HL-60/S4 treated with phorbol 12-myristate 13-acetate at 8.2 ng/mL for 4 days and 3 days (cell line): ENCODE measurements around the gene ANXA2.
"Not testable (repeated sequence)": the region's sequence is repeated elsewhere in the genome, so short reads cannot be mapped to it uniquely, and the experiment has no call there.

Source experiments
- in situ Hi-C: fragments of 300-500 bp; cut with MboI; formaldehyde crosslinking; loops from 2 replicates; pipeline ENCODE4 v1.15.0; 2022; ENCODE audit warnings: low sequenced_read_pairs

ANXA2 gene

GRCh38 chr15:60346653-60347052, 51.1 kb downstream of the ANXA2 start:
- in situ Hi-C loops, result no loop called here

DNA sequence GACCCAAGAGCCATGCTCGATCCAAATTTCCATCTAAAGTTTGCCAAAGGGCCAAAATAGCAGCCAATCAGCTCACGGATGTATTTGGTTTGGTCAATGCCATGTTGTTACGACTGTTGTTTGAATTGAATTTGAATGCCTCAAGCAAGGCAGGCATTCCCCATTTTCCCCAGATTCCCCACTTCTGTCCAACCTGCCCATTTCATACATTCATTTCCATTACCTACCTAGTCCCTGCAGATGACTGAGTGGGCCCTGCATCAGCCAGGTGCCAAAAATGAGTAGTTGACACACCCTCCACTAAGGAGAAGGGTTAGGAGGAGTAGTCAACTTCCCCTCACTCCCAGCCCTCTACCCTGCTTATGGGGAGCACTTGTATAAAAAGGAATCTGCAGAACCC, 51.7 kb downstream of the ANXA2 start:
- in situ Hi-C loops, result no loop called here

GRCh38 chr15:60345598-60345997, 52.2 kb downstream of the ANXA2 start:
- in situ Hi-C loops, result no loop called here

DNA sequence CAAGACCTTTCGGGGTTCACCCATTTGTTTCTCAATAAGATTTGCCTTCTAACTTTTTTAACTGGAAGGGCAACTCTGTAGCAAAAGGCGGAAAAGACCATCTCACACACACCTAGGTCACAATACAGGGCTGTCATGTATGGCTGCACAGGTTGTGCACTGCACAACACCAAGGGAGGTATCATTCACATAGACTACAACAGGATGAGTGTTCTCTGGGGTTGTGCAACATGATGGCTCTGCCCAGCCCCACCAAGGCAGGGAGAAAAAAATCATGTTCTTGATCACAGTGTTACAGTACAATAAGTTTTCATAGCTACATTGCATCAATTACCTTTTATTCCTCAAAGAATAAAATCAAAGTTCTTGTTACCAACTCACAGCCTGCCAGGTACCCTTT, 52.8 kb downstream of the ANXA2 start:
- in situ Hi-C loops, result no loop called here

DNA sequence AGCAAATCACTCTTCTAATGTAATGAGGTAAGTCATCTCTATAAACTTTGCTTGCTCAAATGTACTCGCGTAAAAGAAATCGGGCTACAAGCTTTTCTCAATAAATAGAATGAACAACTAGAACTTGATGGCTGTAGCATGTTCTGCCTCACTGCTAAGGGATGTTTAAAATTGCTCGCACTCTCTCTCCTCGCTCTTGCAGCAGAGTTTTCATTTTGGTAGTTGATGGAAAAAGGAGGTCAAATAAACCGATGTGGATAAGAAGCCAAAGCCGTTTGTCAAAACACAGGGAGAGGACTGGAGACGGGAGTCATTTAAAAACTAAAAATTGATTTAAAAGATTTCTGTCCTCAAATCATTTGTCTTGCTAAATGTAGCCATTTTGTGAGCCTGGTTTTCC, 53.3 kb downstream of the ANXA2 start:
- in situ Hi-C loops, result no loop called here

DNA sequence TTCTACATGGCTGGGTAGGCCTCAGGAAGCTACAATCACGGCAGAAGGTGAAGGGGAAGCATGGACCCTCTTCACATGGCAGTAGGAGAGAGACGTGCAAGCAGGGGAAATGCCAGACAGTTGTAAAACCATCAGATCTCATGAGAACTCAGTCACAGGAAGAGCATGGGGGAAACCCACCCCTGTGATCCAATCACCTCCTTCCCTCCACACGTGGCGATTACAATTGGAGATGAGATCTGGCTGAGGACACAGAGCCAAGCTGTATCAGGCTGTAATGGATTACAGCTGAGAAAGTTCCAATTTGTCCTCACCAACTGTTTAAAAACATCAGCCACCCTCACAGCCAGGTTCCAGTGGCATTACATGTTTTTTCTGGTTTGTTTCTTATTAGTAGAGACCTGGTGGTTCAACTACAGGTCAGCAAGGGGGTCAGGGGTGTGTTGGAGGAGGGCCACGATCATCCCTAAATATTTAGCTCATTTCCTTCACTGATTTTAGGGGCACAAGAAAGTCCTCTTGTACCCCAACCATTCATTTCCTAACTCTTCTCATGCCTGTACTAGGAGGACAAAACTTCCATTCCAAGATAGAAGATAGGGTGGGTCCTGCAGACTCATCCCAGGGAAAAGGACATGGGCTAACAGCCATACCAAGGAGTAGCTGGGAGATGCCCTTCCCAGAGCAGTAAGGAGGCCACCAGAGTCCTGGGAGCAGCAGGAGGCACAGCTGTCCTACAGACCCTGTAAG, 54.4 kb downstream of the ANXA2 start:
- in situ Hi-C loops, result no loop called here

DNA sequence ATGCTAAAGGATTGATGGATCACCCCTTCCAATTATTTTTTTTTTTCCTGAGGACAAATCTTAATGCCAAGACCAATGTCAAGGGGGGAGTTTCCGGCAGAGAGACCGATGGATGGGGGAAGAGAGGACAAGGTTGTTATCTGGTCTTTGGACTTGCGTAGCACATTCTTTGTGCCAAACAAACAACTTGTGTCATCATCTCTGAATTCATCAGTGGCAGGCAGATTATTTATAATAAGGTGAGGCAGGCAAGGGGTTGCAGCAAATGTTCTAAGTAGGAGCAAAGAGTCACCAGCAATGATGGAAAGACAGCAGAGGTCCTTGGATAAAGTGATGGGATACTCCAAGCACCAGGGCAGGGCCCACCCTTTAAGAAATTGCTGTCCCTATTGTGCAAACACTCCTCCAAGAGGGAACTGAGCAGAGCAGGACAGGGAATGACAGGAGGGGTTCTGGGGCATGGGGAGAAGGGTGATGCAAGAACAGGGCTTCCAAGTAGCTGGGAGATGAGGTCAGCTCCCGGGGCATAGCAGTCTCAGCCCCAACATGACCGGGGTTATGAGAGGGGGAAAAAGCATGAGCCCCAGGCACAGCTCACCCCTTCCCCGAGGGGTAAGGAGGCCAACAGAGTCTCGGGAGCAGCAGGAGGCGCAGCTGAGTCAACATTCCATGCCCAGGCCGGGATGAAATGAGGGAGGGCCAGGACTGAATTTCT, 57.4 kb downstream of the ANXA2 start:
- in situ Hi-C loops, result no loop called here

DNA sequence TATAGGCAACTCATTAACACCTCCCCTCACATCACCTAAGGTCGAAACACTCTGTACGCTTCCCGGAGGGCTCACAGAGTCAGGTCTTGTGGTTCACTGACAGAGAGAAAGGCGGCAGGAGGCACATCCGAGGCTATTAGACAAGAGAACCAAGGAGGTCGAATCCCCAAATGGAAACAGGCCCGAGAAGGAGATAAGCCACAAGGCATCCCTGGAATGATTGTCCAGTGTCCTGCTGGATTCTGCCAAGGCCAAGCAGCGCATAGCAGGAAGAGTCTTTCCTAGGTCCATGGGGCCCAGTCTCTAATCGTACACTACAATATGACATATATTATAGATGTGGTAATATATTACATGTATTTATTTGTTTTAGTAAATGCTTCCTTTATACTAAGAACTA, 58.5 kb downstream of the ANXA2 start:
- in situ Hi-C loops, result no loop called here

- in situ Hi-C loops, result no loop called here
Measured at GRCh38 chr15:60338810-60339209, 59.0 kb downstream of the ANXA2 start.

- in situ Hi-C loops, result no loop called here
Measured at GRCh38 chr15:60337076-60337475, 60.7 kb downstream of the ANXA2 start.

GRCh38 chr15:60335296-60335695, 62.5 kb downstream of the ANXA2 start:
- in situ Hi-C loops, result not testable (repeated sequence)

GRCh38 chr15:60328852-60329443, 68.8 kb downstream of the ANXA2 start:
- in situ Hi-C loops, result no loop called here

- in situ Hi-C loops, result no loop called here
Measured at GRCh38 chr15:60326824-60327654, 70.7 kb downstream of the ANXA2 start.

GRCh38 chr15:60326343-60326742, 71.4 kb downstream of the ANXA2 start:
- in situ Hi-C loops, result no loop called here

DNA sequence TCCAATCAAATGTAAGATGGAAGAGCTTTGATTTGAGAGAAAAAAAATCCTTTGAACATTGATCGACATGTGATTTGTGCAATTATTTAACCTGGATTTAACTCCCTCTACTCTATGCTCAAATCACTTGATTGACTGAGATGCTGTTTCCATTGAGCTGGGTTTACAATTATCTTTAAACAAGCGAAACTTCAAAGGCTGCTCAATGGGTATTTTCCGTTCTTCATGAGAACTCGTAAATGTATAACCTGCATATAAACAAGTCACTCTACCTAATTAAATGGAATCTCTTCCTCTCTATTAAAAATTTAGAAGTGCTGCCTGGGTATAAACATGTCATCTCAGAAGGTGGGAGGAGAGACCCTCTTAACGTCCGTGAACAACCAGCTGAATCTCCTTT, 71.9 kb downstream of the ANXA2 start:
- in situ Hi-C loops, result no loop called here

GRCh38 chr15:60324706-60325438, 72.9 kb downstream of the ANXA2 start:
- in situ Hi-C loops, result no loop called here

DNA sequence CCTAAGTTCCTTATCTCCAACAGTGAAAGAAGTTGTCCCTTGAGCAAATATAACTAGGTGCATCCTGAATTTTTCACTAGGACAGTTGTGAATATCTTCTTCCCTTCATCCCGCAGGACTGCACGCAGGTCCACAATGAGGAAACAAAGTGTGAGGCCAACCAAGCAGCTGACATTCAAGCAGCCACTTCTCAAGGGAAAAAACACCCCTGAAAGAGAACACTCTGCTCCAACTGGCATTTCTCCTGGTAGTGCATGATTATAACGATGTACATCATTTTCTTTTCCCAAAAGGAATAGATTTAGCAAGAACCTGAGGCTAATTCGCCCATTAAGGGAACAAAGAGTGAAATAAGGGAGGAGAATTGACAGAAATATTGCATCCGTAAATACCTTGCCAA, 74.5 kb downstream of the ANXA2 start:
- in situ Hi-C loops, result no loop called here

GRCh38 chr15:60320365-60320764, 77.4 kb downstream of the ANXA2 start:
- in situ Hi-C loops, result no loop called here

DNA sequence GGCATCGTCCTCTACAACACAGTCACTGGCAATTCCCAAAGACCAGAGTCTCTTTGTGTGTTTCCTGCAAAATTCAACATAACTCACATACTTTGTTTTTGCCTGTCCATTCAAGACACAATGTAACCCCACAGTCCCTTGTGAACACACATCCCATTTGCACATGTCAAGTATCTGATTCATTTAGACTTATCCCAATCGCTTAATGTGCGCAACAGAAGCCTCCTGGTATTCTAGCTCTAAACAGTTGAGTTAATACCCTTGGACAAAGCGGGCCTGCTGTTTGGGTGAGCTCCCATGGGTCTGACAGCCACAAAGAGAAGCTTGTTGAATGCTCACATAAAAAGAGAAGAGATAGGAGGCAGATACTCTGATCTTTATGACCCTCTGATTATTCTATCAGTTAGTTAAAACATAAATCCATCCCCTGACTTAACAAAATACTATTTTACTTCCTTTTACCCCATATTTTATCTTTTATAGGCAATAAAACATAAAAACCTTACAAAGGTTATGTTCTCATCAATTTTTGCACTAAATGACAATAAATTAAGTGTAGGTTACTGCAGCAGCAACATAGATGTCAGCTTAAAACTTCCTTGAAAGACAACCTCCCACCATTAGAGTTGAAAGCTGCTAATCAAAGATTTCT, 79.4 kb downstream of the ANXA2 start:
- in situ Hi-C loops, result no loop called here

DNA sequence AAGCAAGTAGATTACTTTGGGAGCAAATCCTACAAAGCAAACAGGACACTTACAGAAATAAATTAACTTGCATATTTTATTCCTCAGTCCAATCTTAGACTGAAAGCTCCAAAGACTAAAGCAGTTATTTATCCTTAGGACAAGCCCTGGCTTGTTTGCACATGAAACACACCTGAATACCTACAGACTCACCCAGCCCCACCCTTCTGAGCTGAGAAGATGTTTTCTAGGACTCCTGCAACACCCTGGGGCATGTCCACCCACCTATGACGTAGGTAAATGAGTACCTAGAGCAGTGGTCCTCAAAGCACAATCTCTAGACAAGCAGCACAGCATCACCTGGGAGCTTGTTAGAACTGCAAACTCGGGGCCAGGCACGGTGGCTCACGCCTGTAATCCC, 80.8 kb downstream of the ANXA2 start:
- in situ Hi-C loops, result no loop called here
